NT2/D1 (cell line): Measurements from ENCODE around the gene KCNE2.

Experiments
- DNase-seq: peaks from one replicate; pipeline ENCODE4 v3.0.0-alpha.2; 2011; ENCODE audit warnings: low read depth, low spot score
- H3K27me3 ChIP-seq: 2 replicates; pipeline ENCODE4 v1.6.0; 2011; ENCODE audit warnings: mild to moderate bottlenecking; ENCODE audit not compliant: insufficient read length, insufficient read depth
- H3K36me3 ChIP-seq: 2 replicates; pipeline ENCODE4 v1.6.1; 2011; ENCODE audit warnings: mild to moderate bottlenecking, low read length, mixed read lengths; ENCODE audit not compliant: insufficient read depth, insufficient read length
- H3K4me1 ChIP-seq: 2 replicates; pipeline ENCODE4 v1.5.1; 2011; ENCODE audit not compliant: insufficient read depth, insufficient read length
- H3K4me3 ChIP-seq: 2 replicates; pipeline ENCODE4 v1.5.1; 2011; ENCODE audit warnings: low read depth; ENCODE audit not compliant: insufficient read length
- H3K9ac ChIP-seq: 2 replicates; pipeline ENCODE4 v1.6.0; 2011; ENCODE audit warnings: low read depth; ENCODE audit not compliant: insufficient read length
- H3K9me3 ChIP-seq: 2 replicates; pipeline ENCODE4 v1.5.1; 2011; ENCODE audit warnings: mild to moderate bottlenecking, low read length; ENCODE audit not compliant: insufficient read depth
- SUZ12 ChIP-seq: IDR thresholded peaks from 2 replicates; pipeline ENCODE4 v1.6.1; 2011; ENCODE audit not compliant: insufficient read length, insufficient read depth; ENCODE audit errors: extremely low read depth
- YY1 ChIP-seq: IDR thresholded peaks from 2 replicates; pipeline ENCODE4 v1.6.1; 2011; ENCODE audit not compliant: insufficient read length, insufficient read depth
- ZNF274 ChIP-seq: IDR thresholded peaks from 2 replicates; pipeline ENCODE4 v1.6.1; 2011; ENCODE audit warnings: mild to moderate bottlenecking, low read depth, low read length

The KCNE2 gene

GRCh38 chr21:34335316-34335715 lies 28.5 kb upstream of the KCNE2 start:
- Histone ChIP-seq H3K27me3 (no peaks in the 10 kb centered on the region), H3K9ac (no peak overlapping the region), H3K9me3 (no peaks in the 10 kb centered on the region; the same call in 1 of the 2 replicates), H3K4me1 (peaks cover 3% of the 10 kb centered on the region), H3K4me3 (no peak overlapping the region), H3K36me3 (no peaks in the 10 kb centered on the region)
- no peak for DNase-seq
- TF ChIP-seq SUZ12 (no peak), ZNF274 (no peak), YY1 (no peak)

- TF ChIP-seq YY1 (no peak), SUZ12 (no peak), ZNF274 (no peak)
Observed at GRCh38 chr21:34336245-34336644, 27.6 kb upstream of the KCNE2 start.

GRCh38 chr21:34336756-34337391 lies 26.9 kb upstream of the KCNE2 start:
- TF ChIP-seq SUZ12 (no peak), ZNF274 (no peak), YY1 (no peak)
- Histone ChIP-seq H3K9me3 (no peaks in the 10 kb centered on the region; the same call in 1 of the 2 replicates), H3K4me1 (peaks cover 3% of the 10 kb centered on the region), H3K27me3 (no peaks in the 10 kb centered on the region), H3K9ac (no peak overlapping the region), H3K36me3 (no peaks in the 10 kb centered on the region), H3K4me3 (no peak overlapping the region)
- DNase-seq = no peak

More at GRCh38 chr21:34336245-34336644, 27.6 kb upstream of the KCNE2 start:
- Histone ChIP-seq H3K27me3 (no peaks in the 10 kb centered on the region), H3K4me1 (peaks cover 3% of the 10 kb centered on the region), H3K36me3 (no peaks in the 10 kb centered on the region), H3K9me3 (no peaks in the 10 kb centered on the region; the same call in 1 of the 2 replicates), H3K9ac (no peak overlapping the region), H3K4me3 (no peak overlapping the region)
- no peak for DNase-seq

- no peak overlapping the region for H3K9ac ChIP-seq
- no peaks in the 10 kb centered on the region for H3K27me3 ChIP-seq
- H3K36me3 ChIP-seq = no peaks in the 10 kb centered on the region
- H3K9me3 ChIP-seq = no peaks in the 10 kb centered on the region
- DNase-seq = no peak
- H3K4me1 ChIP-seq = peaks cover 3% of the 10 kb centered on the region
- TF ChIP-seq SUZ12 (no peak), ZNF274 (no peak), YY1 (no peak)
- no peak overlapping the region for H3K4me3 ChIP-seq
Observed at GRCh38 chr21:34337741-34338140, 26.1 kb upstream of the KCNE2 start.

- Histone ChIP-seq H3K9ac (no peak overlapping the region), H3K36me3 (no peaks in the 10 kb centered on the region), H3K4me3 (no peak overlapping the region), H3K9me3 (no peaks in the 10 kb centered on the region; the same call in 1 of the 2 replicates), H3K4me1 (peaks cover 3% of the 10 kb centered on the region), H3K27me3 (no peaks in the 10 kb centered on the region)
- no peak for DNase-seq
- TF ChIP-seq ZNF274 (no peak), SUZ12 (no peak), YY1 (no peak)
Observed at GRCh38 chr21:34338226-34338625, 25.6 kb upstream of the KCNE2 start.

GRCh38 chr21:34340061-34340460 lies 23.7 kb upstream of the KCNE2 start:
- H3K9ac ChIP-seq = no peak overlapping the region
- H3K36me3 ChIP-seq = no peaks in the 10 kb centered on the region
- no peaks in the 10 kb centered on the region; the same call in 1 of the 2 replicates for H3K9me3 ChIP-seq
- peaks cover 2% of the 10 kb centered on the region for H3K27me3 ChIP-seq
- no peak for DNase-seq
- no peak for TF ChIP-seq YY1
- no peaks in the 10 kb centered on the region for H3K4me1 ChIP-seq
- H3K4me3 ChIP-seq = no peak overlapping the region

- Histone ChIP-seq H3K9ac (no peak overlapping the region), H3K9me3 (no peaks in the 10 kb centered on the region; the same call in 1 of the 2 replicates), H3K4me3 (no peak overlapping the region), H3K36me3 (no peaks in the 10 kb centered on the region), H3K4me1 (no peaks in the 10 kb centered on the region), H3K27me3 (peaks cover 2% of the 10 kb centered on the region)
- no peak for DNase-seq
- TF ChIP-seq SUZ12 = no peak
- no peak for TF ChIP-seq YY1
- no peak for TF ChIP-seq ZNF274
Observed at GRCh38 chr21:34342476-34342875, 21.3 kb upstream of the KCNE2 start.
